ENCODE measurements around the gene CDC42BPB.
"Not testable (repeated sequence)": the region's sequence is repeated elsewhere in the genome, so short reads cannot be mapped to it uniquely, and the experiment has no call there.

The CDC42BPB gene

DNA sequence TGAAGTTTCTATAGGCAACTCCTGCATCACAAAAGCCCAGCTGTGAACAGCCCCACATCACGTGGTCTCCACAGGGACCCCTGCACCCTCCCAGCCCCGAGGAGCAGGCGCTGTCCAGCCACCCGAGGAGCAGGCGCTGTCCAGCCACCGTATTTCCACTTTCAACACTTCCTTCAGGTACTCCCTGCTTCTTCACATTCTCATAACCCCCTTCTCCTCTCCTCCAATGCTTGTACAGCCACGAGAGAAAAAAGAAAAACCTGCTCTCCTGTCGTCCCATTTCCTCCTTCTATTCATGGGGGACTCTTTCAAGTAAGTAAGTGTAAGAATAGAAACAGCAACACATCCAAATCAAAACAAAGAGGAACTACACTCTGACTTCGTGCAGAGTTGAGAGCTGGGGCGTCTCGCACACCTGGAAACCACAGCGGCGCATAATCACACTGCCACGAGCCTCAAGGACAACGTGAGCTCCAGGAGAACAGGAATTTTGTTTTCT, 11.9 kb downstream of the CDC42BPB start:
- no peak for DNase-seq

DNA sequence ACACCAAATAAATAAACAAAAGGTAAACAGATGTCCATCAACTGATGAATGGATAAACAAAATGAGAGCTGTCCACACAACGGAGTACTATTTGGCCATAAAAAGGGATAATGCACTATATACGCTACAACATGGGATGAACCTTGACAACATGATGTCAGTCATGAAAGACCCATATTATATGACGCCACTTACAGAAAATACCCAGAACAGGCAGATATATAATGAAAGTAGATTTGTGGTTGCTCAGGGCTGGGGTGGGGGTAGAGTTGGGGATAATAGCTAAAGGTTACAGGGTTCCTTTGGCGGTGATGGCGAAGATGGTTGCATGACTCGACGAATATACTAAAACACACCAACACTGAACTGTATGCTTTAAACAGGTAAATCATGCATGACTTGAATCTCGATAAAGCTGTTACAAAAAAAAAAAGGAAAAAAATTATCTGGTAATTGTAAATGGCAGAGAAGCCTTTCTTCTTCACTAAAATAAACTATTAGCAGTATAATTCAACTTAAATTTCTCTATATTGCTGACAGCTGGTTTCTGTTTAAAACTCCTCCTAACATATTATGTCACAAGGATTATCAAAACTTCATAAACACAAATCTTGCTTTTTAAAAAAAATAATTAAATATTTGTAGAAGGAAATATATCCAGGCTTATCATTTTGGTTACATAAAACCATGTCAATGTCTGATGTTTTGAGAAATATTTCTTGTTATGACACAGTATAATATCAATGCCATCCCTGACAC, 13.9 kb downstream of the CDC42BPB start:
- no peak for DNase-seq

DNA sequence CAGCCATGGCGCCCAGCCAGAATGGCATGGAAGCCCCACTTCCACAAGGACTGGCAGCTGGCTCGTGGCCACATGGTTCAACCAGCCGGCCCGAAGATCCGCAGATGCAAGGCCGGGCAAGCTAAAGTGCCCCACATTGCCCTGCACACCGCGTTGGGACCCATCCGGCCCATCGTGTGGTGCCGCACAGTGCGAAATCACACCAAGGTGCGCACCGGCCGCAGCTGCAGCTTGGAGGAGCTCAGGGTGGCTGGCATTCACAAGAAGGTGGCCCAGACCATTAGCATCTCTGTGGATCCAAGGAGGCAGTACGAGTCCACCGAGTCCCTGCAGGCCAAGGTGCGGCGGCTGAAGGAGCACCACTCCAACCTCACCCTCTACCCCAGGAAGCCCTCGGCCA, 15.9 kb downstream of the CDC42BPB start:
- no peak for DNase-seq

DNA sequence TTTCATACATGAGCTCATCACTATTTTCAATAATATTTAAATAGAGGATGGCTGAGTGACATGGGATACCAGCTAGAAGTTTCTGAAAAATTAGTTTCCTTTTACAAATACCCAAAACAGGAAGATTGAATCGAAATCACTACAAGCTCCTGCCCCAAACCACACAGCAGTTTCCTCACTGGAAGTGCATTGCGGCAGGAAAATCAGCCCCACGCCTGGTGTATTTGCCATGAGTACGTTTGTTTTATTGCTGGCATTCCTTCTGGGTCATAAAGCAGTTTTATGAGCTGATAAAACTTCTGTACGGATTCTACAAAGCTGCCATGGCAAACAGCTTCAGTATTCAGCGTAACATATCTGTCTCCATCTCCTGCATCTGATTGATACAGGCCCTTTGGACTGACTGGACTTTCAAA, 23.7 kb downstream of the CDC42BPB start:
- DNase-seq: no peak

DNA sequence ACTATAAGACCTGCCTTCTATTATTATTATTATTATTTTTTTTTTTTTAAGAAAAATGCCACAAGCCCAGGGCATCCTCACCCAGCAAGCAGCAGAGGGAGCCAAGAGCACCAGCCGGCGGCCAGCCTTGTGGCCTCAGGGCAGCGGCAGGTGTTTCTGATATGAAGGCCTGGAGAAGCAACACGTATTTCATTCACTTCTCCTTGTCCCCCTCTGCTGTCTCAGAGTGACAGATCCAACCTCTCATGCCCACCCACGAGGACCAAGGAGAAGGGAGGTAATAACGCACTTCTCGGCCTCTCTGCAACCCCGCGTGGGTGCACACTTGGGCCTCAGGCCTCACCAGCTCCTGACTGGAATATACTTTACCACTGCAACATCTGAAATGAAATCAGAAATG, 25.4 kb downstream of the CDC42BPB start:
- peak in 1 of 2 experiments; percentile 34 for DNase-seq

DNA sequence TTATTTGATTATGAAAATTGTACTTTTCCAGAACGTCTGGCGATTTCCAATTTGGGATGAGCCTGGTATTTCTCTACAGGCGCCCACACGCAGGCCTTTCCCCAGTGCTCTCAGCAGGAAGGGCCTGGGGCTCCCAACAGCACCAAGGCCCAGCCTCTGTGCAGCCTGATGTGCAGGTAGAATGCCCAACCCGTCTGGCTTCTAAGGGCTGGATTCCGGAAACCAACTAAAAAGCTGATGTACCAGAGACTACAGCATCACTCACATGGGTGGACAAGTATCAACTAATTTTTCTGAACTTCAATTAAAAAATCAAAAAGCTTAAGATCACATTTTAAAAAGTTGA, 25.8 kb downstream of the CDC42BPB start:
- DNase-seq: no peak

DNA sequence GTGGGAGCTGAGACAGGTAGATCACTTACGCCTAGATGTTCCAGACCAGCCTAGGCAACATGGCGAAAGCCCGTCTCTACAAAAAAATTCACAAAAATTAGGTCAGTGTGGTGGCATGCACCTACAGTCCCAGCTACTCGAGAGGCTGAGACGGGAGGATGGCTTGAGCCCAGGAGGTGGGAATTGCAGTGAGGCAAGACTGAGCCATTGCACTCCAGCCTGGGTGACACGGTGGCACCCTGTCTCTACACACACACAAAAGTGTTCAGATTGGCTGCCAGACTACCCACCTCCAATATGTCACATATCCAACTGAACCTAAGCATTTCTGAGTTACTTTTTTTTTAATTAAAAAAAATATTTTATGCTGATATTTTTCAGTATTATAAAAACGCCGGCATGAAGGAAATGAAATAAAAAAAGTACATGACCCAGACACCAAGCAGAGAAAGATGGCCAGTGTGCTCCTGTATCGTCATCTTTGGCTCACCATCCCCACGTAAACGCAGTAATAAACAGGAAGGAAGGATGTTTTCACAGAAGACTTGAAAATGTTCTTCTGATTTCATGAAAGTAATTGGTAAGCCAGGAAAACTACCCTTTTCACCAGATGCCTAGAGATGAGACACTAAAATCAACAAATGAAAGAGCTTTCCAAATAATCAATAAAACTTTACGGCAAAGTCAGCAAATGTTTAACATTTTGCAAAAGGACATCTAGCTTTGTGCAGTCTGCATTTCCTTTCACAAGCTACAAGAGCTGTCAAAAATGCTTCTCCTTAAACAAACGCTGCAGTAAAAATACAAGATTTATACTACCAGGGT, 26.4 kb downstream of the CDC42BPB start:
- no peak for DNase-seq

DNA sequence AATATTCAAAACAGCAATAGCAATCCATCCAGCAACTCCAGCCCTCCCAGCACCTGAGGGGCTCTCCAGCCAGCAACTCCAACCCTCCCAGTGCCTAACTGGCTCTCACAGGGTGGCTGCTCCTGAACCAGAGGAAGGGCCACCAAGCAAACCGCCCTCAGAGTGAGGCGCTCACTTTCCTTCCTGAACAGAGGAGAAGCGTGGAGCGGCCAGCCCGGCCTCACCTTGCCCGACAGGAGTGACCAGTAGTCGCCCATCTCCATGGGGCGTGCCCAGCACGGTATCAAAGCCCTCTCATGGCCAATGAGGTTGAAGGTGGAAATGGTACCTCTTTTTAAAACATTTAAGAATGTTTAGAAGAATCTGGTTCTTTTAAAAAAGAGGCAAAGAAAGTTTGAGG, 27.4 kb downstream of the CDC42BPB start:
- DNase-seq: no peak

DNA sequence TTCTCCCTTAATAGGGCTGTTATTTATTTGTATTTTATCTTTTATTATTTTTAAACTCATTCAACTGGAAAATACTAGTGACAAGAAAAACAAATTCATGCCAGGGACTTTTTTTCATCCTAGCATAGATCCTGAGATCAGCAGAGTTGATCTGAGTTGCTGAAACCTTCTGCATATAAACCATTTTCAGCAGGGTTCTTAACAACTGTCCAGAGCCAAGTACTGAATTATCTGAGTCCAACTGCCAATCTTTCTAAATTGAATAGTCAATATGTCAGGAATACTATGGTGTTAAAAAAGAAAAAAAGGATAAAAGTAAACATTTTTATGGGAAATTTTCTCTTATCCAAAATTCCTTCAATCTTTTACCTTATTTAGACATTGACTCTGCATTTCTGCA, 28.6 kb downstream of the CDC42BPB start:
- DNase-seq: no peak

DNA sequence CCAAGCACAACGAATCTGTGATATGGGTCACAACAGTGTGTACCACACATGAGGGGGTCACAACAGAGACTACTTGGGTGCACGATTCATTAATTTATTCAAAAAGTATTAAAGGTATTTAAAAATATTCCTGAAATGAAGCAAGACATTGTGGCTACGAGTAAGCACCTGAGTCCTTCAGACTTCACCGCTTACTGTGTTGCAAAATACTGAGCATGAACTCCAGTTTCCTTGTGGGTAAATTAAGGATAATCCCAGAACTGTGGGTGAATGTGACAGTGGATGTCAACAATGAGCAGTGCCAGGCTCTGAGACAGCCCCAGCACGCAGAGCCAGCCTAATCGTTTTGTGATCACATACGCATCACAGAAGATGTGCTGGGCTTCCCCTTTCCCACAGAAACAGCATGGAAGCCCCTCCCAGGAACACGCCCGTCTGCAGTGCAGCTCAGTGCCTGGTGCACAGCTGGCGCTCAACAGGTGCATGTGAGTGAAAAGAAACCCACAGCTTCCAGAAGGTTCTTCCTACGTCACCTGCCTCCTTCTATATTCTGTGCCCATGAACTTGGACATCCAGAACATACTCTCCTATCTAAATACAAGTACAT, 29.1 kb downstream of the CDC42BPB start:
- no peak for DNase-seq

DNA sequence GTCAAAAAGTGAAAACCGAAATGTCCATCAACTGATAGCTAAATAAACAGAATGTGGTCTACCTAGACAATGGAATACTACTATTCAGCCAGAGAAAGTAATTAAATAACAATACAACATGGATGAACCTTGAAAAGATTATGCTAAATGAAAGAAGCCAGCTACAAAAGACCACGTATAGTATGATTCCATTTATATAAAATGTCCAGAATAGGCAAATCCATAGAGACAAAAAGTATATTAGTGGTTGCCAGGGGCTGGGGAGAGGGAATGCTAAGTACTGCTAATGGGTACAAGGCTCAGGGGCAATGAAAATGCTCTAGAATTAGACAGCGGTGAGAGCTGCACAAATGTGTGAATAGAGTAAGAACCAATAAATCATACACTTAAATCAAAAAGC, 29.9 kb downstream of the CDC42BPB start:
- no peak for DNase-seq

DNA sequence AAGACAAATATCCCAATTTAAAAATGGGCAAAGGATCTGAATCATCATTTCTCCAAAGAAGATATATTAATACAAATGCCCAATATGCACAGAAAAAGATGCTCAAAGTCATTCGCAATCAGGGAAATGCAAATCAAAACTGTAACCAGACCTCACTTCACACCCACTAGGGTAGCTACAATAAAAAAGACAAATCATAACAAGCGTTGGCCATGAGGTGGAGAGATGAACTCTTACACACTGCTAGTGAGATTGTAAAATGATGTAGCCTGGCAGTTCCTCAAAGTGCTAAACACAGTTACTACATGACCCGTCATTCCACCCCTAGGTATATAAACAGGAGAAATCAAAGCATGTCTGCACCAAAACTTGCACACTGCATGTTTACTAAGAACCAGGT, 30.4 kb downstream of the CDC42BPB start:
- DNase-seq: no peak

DNA sequence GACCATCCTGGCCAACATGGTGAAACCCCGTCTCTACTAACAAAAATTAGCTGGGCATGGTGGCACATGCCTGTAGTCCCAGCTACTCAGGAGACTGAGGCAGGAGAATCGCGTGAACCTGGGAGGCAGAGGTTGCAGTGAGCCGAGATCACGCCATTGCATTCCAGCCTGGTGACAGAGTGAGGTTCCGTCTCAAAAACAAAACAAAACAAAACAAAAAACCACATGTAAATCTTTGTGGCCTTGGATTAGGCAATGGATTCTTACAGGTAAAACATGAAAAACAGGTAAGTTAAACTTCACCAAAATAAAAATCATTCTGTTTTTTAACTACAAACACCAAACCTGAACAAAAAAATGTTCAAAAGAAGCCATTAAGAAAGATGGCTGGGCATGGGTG, 31.2 kb downstream of the CDC42BPB start:
- not testable (repeated sequence) for DNase-seq

DNA sequence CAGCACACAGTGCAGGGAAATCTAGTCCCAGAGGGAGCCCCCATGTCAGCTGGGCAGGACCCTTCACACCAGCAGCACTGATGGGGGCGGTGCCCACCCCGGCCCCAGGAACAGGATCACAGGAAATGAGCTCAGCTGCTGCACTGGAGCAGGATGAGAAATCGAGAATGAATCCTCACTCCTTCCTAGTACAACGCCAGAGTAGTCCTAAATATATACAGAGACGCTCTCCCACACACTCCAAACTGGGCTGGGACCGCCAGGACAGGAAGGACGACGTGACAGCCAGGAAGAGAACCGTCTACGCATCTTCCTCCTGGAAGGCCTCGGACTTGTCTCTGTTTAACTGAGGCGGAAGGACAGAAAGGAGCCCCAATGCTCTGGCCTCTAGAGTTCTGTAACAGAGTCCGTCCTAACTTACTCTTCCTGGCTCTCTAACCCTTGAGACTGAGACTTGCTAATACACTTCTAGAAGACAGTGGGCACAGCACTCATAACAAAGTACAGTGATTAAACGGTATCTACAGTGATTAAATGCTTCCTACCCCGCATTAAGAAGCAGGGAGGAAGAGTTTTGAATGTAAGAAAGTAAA, 33.4 kb downstream of the CDC42BPB start:
- no peak for DNase-seq

DNA sequence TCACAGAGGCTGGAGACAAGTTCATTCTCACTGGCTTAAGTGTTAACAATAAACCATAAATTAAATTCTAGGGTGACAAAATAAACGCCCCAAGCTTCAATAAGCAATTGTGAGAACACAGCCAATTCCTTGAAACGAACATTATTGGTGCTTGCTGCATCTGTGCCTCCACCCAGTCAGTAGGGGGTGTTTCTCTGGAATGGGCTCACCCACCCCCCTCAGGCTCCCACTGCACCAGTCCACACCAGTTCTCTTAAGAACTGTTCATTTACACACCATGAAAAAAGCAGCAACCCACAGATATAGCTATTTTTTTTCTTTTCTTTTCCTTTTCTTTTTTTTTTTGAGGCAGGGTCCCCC, 34.7 kb downstream of the CDC42BPB start:
- no peak for DNase-seq

DNA sequence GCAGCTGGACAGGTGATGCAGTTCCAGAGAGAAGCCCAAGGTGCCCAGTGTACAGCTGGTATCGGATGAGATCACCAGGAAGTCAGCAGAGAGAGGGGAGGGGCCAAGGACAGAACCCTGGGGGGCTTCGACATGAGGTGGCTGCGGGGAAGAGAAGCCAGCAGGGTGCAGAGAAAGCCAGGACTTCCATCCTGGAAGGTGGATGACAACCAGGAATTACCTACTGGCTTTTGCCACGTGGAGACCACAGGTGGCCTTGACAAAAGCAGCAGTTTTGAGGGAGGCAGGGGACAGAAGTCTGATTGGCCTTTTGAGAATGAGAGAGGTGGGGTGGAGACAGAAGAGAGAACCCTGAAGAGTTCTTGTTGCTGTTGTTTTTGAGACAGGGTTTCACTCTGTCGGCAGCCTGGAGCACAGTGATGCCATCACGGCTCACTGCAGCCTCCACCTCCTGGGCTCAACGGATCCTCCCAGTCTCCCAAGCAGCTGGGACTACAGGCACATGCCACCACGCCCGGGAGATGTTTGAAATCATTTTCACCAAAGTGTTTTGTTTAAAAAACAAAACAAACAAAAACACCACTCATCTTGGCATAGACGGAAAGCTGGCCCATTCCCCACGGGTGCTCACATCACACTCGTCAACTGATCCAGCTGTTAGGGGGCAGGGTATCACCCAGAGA, 35.2 kb downstream of the CDC42BPB start:
- peak; percentile 73 to 78 for DNase-seq

DNA sequence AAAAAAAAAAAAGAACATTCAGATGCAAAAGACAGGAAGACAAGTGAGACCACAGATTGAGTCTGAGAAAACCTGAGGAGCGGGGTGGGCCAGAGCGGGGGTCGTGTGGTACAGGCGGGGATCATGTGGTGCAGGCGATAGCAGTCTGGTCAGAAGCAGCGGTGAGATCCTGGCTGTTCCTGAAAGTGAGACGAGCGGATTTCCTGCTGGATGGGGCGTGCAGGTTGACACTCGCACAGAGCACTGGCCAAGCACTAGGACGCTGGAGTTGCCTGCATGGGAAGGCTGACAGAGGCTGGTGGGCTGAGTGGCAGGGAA, 35.7 kb downstream of the CDC42BPB start:
- DNase-seq: no peak

DNA sequence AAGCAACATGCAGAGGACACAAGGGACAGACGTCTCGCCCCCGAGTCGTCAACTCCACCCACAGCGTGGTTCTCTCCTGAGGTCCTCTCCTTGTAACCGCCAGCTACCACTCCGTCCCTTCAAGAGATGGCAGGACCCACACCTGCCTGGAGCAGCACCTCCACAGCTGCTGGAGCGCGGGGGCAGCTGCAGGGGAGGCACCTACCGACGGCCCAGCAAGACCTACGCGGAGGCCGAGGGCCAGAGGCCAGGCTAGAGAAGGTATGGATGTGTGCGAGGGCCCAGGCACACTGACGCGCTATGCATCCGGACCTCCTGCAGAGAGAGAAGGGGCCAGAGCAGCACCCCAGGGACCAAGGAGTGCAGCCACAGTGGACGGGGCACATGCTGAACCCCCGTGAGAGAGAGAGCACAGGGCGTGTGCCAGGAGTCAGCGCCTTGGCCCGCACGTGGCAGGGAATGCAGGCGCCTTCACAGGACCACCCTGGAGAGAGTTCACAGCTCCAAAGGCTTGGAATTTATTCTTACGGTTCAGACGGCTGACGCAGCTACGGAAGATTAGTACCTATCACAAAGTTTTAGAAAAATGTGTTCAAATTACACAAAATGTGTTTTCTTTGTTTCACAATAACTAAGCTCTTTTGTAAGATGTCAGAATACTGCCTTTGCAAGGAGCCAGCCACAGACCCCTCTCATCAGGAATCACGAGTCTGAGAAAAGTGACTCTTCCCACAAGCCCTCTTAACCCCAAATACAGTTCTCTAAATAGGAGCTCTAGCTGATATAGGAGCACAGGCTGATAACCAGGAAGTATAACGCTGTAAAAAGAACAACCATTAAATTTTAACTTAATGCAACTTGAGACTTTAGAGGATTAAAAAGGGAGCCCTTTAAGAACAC, 36.8 kb downstream of the CDC42BPB start:
- no peak for DNase-seq

DNA sequence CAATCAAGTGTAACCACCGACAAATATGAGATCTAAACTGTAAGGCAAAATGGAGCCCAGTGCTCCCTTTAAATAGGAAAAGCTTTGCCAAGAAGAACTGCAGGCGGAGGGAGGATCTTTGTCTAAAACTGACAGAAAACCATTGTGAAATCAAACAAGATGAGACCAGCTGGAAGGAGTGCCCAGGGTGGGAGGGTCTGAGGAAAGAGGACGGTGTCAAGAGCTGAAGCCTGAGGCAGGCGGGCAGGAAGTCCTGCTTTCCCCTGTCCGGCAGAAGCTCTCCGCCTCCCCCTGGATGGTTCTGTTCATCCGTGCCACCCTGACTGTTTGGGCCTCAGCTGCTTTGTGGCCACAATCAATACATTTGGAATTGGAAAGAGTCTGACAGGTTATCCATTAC, 37.5 kb downstream of the CDC42BPB start:
- DNase-seq: no peak

DNA sequence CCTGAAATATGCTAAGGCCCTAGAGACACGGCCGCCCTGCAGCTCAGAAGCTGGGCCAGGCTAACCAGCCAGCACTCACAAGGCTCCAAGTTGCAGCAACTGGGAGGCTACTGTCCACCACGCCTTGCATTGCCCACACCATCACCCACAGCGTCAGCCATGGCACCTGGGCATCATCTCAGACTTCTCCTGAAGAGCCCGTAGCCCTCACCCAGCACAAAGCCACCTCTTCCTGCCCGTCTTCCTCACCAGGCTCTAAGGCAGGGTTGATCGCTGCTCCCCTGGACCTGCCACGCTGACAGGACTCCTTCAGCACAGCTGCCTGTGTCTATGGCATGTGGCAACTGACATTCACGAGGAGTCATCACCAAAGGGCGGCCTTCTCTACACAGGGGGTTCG, 38.1 kb downstream of the CDC42BPB start:
- no peak for DNase-seq

DNA sequence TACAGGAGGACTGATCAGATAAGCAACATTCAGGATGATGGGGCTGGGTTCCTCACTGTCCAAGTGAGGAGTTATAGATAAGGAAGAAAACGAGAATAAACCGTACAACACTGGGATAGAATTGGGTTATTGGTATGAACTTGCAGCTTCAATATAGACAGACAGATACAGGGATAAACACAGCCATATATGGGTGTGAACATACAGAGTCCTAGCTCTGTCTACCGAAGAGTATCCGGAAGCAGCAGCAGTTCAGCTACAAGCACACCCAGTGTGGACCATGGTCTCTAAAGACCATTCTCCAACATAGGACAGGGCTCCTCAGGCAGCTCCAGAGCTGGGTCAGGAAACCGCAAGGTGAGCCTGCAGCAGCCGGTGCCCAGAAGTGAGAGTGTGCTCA, 40.8 kb downstream of the CDC42BPB start:
- DNase-seq: no peak

DNA sequence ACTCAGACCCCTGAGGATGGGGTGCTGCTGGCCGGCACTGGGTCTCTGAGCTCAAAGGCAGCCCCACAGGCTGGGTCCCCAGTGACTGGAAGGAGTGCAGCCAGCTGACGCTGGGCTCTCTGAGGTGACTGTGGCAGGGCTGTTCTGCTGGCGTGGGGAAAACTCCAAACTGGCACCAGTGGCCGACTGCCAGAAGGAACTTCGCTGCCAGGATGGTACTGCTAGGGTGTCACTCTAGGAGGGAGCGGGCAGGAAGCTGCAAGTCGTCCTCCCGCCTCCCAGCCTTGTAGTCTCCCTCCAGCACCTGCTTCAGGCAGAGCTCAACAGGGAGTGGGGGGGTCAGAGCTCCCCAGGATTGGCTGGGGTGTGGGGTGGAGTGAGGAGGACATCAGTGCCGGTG, 41.3 kb downstream of the CDC42BPB start:
- DNase-seq: peak; percentile 25 to 56

Measured in NCI-H2081 (cell line).